Measurements from ENCODE around the gene RNF187. TPM values are rescaled to one million over a fixed set of nuclear protein-coding genes. Genes with fewer than 3 reads are reported as not detected.
A peak's percentile ranks its signal among the peaks of the same experiment; 100 is the strongest.

The RNF187 gene
- total and polyA plus RNA-seq, 2 of the 4 experiments (the other 2 are of a cell fraction) = 14.0 to 55.4 TPM

DNA sequence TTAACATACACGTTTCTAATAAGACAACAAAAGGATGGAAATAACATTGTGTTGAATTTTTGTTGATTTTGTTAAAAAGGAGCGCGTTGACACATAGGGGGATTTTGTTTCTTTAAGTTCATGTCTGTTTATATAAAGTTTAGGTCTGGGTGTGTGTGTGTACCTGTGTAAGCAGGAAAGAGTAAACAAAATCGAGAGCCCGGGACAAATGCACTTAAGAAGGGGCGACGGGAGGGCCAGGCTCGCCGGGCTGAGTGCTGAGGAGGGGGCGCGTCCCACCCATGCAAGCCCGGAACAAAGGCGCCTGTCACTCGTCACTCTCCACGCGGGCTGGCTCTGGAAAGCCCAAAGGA is 41.7 kb upstream of the RNF187 start:
- no peak for ATAC-seq (ENCODE audit: low read depth)
- no peak overlapping the region for H3K4me3 ChIP-seq (ENCODE audit: insufficient read depth, low read depth, low read length)

More for the DNA sequence above, 41.7 kb upstream of the RNF187 start:
- no peak overlapping the region for H4K8ac ChIP-seq (ENCODE audit: low read depth in 2 of 2, low read length in 2 of 2)
- TF ChIP-seq RAD21 (IDR thresholded peaks at IDR 0.05; ENCODE audit: low read length) = no peak
- H2BK15ac ChIP-seq (ENCODE audit: low read depth, low read length) = no peak overlapping the region
- H4K20me1 ChIP-seq (ENCODE audit: insufficient read depth, low read length) = no peaks in the 10 kb centered on the region
- H3K56ac ChIP-seq (ENCODE audit: extremely low read depth, insufficient read depth, low read length) = no peak overlapping the region
- no peaks in the 10 kb centered on the region for H3K36me3 ChIP-seq (ENCODE audit: control insufficient read depth, insufficient read depth, low read length)
- no peak overlapping the region for H2BK20ac ChIP-seq (ENCODE audit: low read depth, low read length)
- no peak overlapping the region for H3K9ac ChIP-seq (ENCODE audit: low read depth, low read length)
- BruUV-seq (replicated peaks) = no TSS peak
- no peak overlapping the region for H2BK120ac ChIP-seq (ENCODE audit: low read depth, low read length)
- peak overlapping the region; percentile 3 for H2AK9ac ChIP-seq (replicated peaks; ENCODE audit: low read depth, low read length, poor library complexity)
- CTCF ChIA-PET = interaction anchor here (0.6 kb wide), 1 partner anchor 235 kb away, joined by 6 read pairs; no protein-coding TSS in a partner anchor
- WGBS, 2 experiments (ENCODE audit: extremely low coverage in 2 of 2, insufficient read length in 1 of 2) = 12 to 100% methylated on average over 2 to 14 of the region's 16 CpGs
- H3K4me2 ChIP-seq (ENCODE audit: low read depth, low read length) = peak overlapping the region; percentile 78; the same call in 1 of the 2 replicates
- H3K27me3 ChIP-seq (ENCODE audit: control insufficient read depth, insufficient read depth, low read length) = peaks cover 48% of the 10 kb centered on the region
- no peak overlapping the region for H3K23ac ChIP-seq (ENCODE audit: low read depth, low read length)
- no peaks in the 10 kb centered on the region for H3K79me1 ChIP-seq (ENCODE audit: low read depth in 1 of 2, low read length in 2 of 2)
- intact Hi-C loops (cut with micrococcal nuclease) = no loop called here
- no peak for DNase-seq
- no peaks in the 10 kb centered on the region for H3K4me1 ChIP-seq (ENCODE audit: control insufficient read depth, insufficient read depth, low read length)
- H3K18ac ChIP-seq (ENCODE audit: low read depth, low read length) = no peak overlapping the region
- no peak overlapping the region for H3K4ac ChIP-seq (ENCODE audit: low read depth, low read length)
- H2BK5ac ChIP-seq (ENCODE audit: low read depth, low read length, poor library complexity, severe bottlenecking) = no peak overlapping the region
- H3K14ac ChIP-seq (replicated peaks; ENCODE audit: low read depth, low read length) = no peak overlapping the region
- no peak overlapping the region for H2AK5ac ChIP-seq (ENCODE audit: low read depth, low read length)
- no peaks in the 10 kb centered on the region; the same call in 1 of the 2 replicates for H3K9me3 ChIP-seq (ENCODE audit: control insufficient read depth, insufficient read depth, low read length)
- dilution Hi-C loops (cut with HindIII; ENCODE audit: low sequenced_read_pairs, unreplicated experiment) = no loop called here
- POLR2A ChIA-PET (ENCODE audit: unreplicated experiment) = no interaction called here
- H2AFZ ChIP-seq (replicated peaks; ENCODE audit: low read length, poor library complexity) = peak overlapping the region; percentile 85
- H3K9me1 ChIP-seq (ENCODE audit: insufficient read depth, low read length) = no peaks in the 10 kb centered on the region; the same call in 1 of the 2 replicates
- no peak overlapping the region for H4K91ac ChIP-seq (ENCODE audit: insufficient read depth, low read depth, low read length)
- in situ Hi-C loops (cut with MboI; ENCODE audit: low sequenced_read_pairs) = no loop called here
- H3K27ac ChIP-seq (ENCODE audit: insufficient read depth, low read length) = no peak overlapping the region
- H4K5ac ChIP-seq (ENCODE audit: low read depth, low read length) = no peak overlapping the region
